OCI-LY1 (cell line): ENCODE measurements around the gene NUDT12.

ENCODE experiments used
- H2AFZ ChIP-seq: fragments of 200-600 bp; sonication (generic), shearing (Covaris generic); 2 replicates; pipeline ENCODE4 v1.6.0; 2014; ENCODE audit warnings: antibody characterized with exemption, mild to moderate bottlenecking, low read length
- H3F3A ChIP-seq: fragments of 200-600 bp; sonication (generic), shearing (Covaris generic); 2 replicates; pipeline ENCODE4 v1.6.0; 2014; ENCODE audit warnings: mild to moderate bottlenecking, antibody characterized with exemption, low read length, moderate library complexity; ENCODE audit not compliant: insufficient read depth
- H3K27ac ChIP-seq: fragments of 200-600 bp; sonication (generic); 2 replicates; pipeline ENCODE4 v1.5.1; 2014; ENCODE audit warnings: low read length, mixed run types, mild to moderate bottlenecking, low read depth; ENCODE audit not compliant: poor library complexity, severe bottlenecking
- H3K27me3 ChIP-seq: fragments of 200-600 bp; sonication (generic); 2 replicates; pipeline ENCODE4 v1.6.0; 2014; ENCODE audit warnings: antibody characterized with exemption, mild to moderate bottlenecking, low read length, moderate library complexity; ENCODE audit not compliant: insufficient read depth
- H3K36me3 ChIP-seq: fragments of 200-600 bp; sonication (generic); 2 replicates; pipeline ENCODE4 v1.6.1; 2014; ENCODE audit warnings: mild to moderate bottlenecking, antibody characterized with exemption, low read length, moderate library complexity, mixed read lengths; ENCODE audit not compliant: insufficient read depth
- H3K4me1 ChIP-seq: fragments of 200-600 bp; sonication (generic); 2 replicates; pipeline ENCODE4 v1.5.1; 2014; ENCODE audit warnings: mild to moderate bottlenecking, low read length, moderate library complexity; ENCODE audit not compliant: insufficient read depth, severe bottlenecking
- H3K4me2 ChIP-seq: fragments of 200-600 bp; sonication (generic), shearing (Covaris generic); 2 replicates; pipeline ENCODE4 v1.6.1; 2014; ENCODE audit warnings: low read length
- H3K4me3 ChIP-seq: fragments of 200-600 bp; sonication (generic); 2 replicates; pipeline ENCODE4 v1.5.1; 2014; ENCODE audit warnings: low read length, low read depth, mild to moderate bottlenecking, mixed read lengths; ENCODE audit not compliant: poor library complexity, severe bottlenecking
- H3K79me2 ChIP-seq: fragments of 200-600 bp; shearing (Covaris generic); 2 replicates; pipeline ENCODE4 v1.6.1; 2016; ENCODE audit warnings: mixed run types, low read length, mixed read lengths; ENCODE audit not compliant: insufficient read depth
- H3K9ac ChIP-seq: fragments of 200-600 bp; sonication (generic), shearing (Covaris generic); 2 replicates; pipeline ENCODE4 v1.6.1; 2014; ENCODE audit warnings: mild to moderate bottlenecking, low read length, mixed read lengths
- H3K9me2 ChIP-seq: fragments of 200-600 bp; sonication (generic), shearing (Covaris generic); 2 replicates; pipeline ENCODE4 v1.6.1; 2014; ENCODE audit warnings: low read depth, mild to moderate bottlenecking, low read length, mixed read lengths
- H3K9me3 ChIP-seq: fragments of 200-600 bp; shearing (Covaris generic); 2 replicates; pipeline ENCODE4 v1.6.1; 2014; ENCODE audit warnings: low read length, mixed read lengths
- H4K20me1 ChIP-seq: fragments of 200-600 bp; sonication (generic), shearing (Covaris generic); 2 replicates; pipeline ENCODE4 v1.6.0; 2016; ENCODE audit warnings: mild to moderate bottlenecking, low read length; ENCODE audit not compliant: insufficient read depth
- EZH2 ChIP-seq: fragments of 200-600 bp; sonication (generic), shearing (Covaris generic); IDR thresholded peaks from 2 replicates; pipeline ENCODE4 v1.8.0; 2017; ENCODE audit warnings: borderline replicate concordance, mixed run types, mild to moderate bottlenecking, antibody characterized with exemption, low read length, moderate library complexity, mixed read lengths
- TF ChIP-seq, protein P1 (sequence below): fragments of 200-600 bp; sonication (generic), shearing (Covaris generic); IDR thresholded peaks from 2 replicates; pipeline ENCODE4 v1.5.1; 2017; ENCODE audit warnings: mild to moderate bottlenecking, antibody characterized with exemption, low read length, moderate library complexity, mixed read lengths

The NUDT12 gene

DNA sequence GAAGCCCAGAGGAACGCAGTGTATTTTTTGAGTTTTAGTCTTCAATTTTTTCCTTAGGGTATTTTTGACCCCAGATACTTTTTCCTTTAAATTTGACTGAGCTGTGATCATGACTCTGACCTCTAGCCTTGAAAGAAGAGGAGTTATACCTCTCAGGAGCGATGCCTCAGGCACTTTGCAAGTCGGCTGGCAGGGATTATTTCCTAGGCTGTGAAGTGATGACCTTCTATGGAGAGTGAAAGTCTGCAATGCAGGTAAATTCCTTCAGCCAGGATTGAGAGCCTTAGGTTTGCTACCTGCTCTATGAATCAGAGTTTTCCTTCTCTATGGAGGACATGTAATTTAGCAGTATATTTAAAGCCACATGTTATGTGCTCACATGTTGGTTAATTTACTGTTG, 10.8 kb upstream of the NUDT12 start:
- Histone ChIP-seq H3K36me3 (no peaks in the 10 kb centered on the region), H3K4me2 (no peak overlapping the region), H3K9ac (no peak overlapping the region), H3K79me2 (no peaks in the 10 kb centered on the region), H3K27me3 (no peaks in the 10 kb centered on the region), H3K4me1 (no peaks in the 10 kb centered on the region), H2AFZ (no peak overlapping the region), H3K4me3 (no peak overlapping the region), H3K27ac (no peak overlapping the region), H3F3A (no peaks in the 10 kb centered on the region), H4K20me1 (no peaks in the 10 kb centered on the region), H3K9me3 (no peaks in the 10 kb centered on the region), H3K9me2 (no peaks in the 10 kb centered on the region)
- TF ChIP-seq, protein P1, sequence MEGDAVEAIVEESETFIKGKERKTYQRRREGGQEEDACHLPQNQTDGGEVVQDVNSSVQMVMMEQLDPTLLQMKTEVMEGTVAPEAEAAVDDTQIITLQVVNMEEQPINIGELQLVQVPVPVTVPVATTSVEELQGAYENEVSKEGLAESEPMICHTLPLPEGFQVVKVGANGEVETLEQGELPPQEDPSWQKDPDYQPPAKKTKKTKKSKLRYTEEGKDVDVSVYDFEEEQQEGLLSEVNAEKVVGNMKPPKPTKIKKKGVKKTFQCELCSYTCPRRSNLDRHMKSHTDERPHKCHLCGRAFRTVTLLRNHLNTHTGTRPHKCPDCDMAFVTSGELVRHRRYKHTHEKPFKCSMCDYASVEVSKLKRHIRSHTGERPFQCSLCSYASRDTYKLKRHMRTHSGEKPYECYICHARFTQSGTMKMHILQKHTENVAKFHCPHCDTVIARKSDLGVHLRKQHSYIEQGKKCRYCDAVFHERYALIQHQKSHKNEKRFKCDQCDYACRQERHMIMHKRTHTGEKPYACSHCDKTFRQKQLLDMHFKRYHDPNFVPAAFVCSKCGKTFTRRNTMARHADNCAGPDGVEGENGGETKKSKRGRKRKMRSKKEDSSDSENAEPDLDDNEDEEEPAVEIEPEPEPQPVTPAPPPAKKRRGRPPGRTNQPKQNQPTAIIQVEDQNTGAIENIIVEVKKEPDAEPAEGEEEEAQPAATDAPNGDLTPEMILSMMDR = no peak
- TF ChIP-seq EZH2 = no peak

DNA sequence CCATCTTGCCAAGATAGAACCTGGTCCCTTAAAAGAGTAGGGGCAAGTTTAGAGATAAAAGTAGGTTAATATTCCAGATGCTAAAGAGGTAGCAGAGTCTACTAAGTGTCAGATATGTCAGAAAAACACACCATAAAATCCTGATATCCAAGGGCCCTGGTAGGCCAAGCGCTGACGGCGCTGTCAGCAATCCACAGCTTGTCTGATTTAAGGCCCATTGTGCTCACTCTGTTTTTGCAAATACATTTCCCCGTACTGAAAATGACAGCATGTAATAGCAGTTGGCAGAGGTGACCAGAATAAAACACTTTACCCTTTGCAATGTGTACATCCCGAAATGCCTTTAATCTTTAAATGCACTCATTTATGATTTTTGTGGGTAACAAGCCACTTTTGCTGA, 9.9 kb upstream of the NUDT12 start:
- no peak overlapping the region for H3K9ac ChIP-seq
- H3K9me3 ChIP-seq = no peaks in the 10 kb centered on the region
- no peaks in the 10 kb centered on the region for H3K9me2 ChIP-seq
- H4K20me1 ChIP-seq = no peaks in the 10 kb centered on the region
- no peaks in the 10 kb centered on the region for H3F3A ChIP-seq
- no peaks in the 10 kb centered on the region for H3K4me1 ChIP-seq
- TF ChIP-seq, protein P1 = no peak
- TF ChIP-seq EZH2 = no peak
- no peak overlapping the region for H3K4me2 ChIP-seq
- no peaks in the 10 kb centered on the region for H3K36me3 ChIP-seq
- H3K27ac ChIP-seq = no peak overlapping the region
- no peaks in the 10 kb centered on the region for H3K79me2 ChIP-seq
- no peak overlapping the region for H3K4me3 ChIP-seq
- no peak overlapping the region for H2AFZ ChIP-seq
- no peaks in the 10 kb centered on the region for H3K27me3 ChIP-seq

DNA sequence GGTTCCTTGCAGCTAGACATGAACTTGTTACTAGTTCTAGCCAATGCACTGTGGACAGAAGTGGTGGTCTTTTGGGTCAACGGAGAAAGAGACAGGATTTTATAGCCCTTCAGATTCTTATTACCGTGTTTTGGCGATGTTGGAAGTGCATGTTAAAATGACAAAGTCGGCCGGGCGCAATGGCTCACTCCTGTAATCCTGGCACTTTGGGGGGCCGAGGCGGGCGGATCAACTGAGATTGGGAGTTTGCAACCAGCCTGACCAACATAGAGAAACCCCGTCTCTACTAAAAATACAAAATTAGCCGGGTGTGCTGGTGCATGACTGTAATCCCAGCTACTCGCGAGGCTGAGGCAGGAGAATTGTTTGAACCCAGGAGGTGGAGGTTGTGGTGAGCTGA, 9.1 kb upstream of the NUDT12 start:
- H3K79me2 ChIP-seq = no peaks in the 10 kb centered on the region
- H3K4me1 ChIP-seq = no peaks in the 10 kb centered on the region
- no peaks in the 10 kb centered on the region for H3K36me3 ChIP-seq
- H3K4me3 ChIP-seq = no peak overlapping the region
- H3F3A ChIP-seq = no peaks in the 10 kb centered on the region
- H3K9me2 ChIP-seq = no peaks in the 10 kb centered on the region
- no peaks in the 10 kb centered on the region for H3K9me3 ChIP-seq
- no peaks in the 10 kb centered on the region for H4K20me1 ChIP-seq
- no peak overlapping the region for H3K4me2 ChIP-seq
- no peak overlapping the region for H3K9ac ChIP-seq
- H2AFZ ChIP-seq = no peak overlapping the region
- no peaks in the 10 kb centered on the region for H3K27me3 ChIP-seq
- H3K27ac ChIP-seq = no peak overlapping the region
- TF ChIP-seq, protein P1 = no peak
- TF ChIP-seq EZH2 = no peak
